ENCODE measurements around the gene CLEC18B.
"Not testable (repeated sequence)": the region's sequence is repeated elsewhere in the genome, so short reads cannot be mapped to it uniquely, and the experiment has no call there.

Gene CLEC18B

DNA sequence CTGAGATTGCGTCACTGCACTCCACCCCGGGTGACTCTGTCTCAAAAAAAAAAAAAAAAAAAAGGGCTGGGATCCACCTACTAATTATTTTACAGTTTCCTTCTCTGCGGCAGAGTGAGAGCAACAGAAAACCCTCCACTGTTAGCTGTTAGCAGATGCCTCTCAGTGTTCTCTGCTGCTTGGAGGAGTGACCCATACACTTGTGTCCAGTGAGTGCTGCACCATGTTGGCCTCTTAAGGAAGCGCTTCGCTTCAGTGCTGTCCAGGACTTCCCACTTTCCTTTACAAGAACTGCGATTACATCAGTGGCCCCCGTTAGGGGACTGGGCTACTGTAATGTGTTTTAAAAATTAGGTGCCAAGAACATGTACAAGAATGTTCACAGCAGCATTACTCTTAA, 18.4 kb upstream of the CLEC18B start:
- no peak overlapping the region for H3K4me3 ChIP-seq (ENCODE audit: low read length)
- H3K36me3 ChIP-seq (ENCODE audit: insufficient read depth, low read length): 0 out of 2 replicates have a peak, but pooled peaks cover 9% of the 10 kb centered on the region
- no peak overlapping the region for H3K9ac ChIP-seq (ENCODE audit: low read depth, low read length)
- H3K9me3 ChIP-seq (ENCODE audit: insufficient read depth, low read depth, low read length): no peaks in the 10 kb centered on the region
- no peaks in the 10 kb centered on the region for H3K27me3 ChIP-seq (ENCODE audit: insufficient read depth, low read length)
- 96% methylated on average over 7 of the region's 7 CpGs for WGBS
- no peak overlapping the region for H3K27ac ChIP-seq (ENCODE audit: low read depth, low read length)
- no peaks in the 10 kb centered on the region for H3K4me1 ChIP-seq (ENCODE audit: insufficient read depth, low read length)

DNA sequence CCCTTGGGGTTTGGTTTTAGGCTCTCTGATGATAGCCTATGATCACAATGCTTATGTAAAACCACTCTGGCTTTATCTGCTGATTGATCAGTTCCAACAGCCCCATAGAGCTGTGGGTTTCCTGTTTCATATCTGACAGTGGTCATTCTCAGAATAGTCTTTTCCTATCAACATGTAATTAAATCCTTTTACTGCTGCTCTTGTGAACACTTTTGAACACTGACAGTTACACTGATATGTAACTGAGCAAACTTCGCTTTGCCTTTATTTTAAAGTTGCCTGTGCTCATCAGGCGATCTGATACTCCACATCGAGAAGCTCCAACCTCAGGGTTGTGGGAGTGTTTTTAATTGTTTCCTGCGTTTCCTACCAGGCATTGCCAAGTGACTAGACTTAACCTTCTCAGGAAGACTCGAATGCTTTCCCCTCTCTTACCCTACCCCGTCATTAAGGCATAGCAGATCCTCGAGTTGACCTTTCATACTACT, 17.3 kb upstream of the CLEC18B start:
- H3K4me1 ChIP-seq (ENCODE audit: insufficient read depth, low read length): no peaks in the 10 kb centered on the region
- no peaks in the 10 kb centered on the region for H3K27me3 ChIP-seq (ENCODE audit: insufficient read depth, low read length)
- H3K27ac ChIP-seq (ENCODE audit: low read depth, low read length): no peak overlapping the region
- no peak overlapping the region for H3K9ac ChIP-seq (ENCODE audit: low read depth, low read length)
- no peak overlapping the region for H3K4me3 ChIP-seq (ENCODE audit: low read length)
- WGBS: 96% methylated on average over 7 of the region's 7 CpGs
- H3K36me3 ChIP-seq (ENCODE audit: insufficient read depth, low read length): 0 out of 2 replicates have a peak, but pooled peaks cover 9% of the 10 kb centered on the region
- H3K9me3 ChIP-seq (ENCODE audit: insufficient read depth, low read depth, low read length): no peaks in the 10 kb centered on the region

DNA sequence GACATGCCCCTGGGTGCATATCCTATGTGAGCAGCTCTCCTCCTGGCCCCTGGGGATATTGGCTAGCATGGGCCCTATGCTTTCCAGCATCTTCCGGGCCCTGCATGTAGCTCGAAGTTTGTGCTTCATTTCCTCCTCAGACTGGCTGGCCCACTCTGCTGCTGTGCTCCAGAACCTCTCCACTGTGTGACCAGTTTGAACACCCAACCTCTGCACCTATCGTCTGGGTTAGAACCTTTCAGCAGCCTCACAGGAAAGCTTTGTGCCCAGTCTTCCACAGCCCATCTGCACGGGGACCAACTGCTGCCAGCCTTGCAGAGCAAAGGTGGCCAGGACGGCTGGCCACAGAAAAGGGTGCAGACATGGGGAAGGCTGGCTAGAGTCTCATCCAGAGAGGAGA, 10.2 kb upstream of the CLEC18B start:
- no peak overlapping the region for H3K27ac ChIP-seq (ENCODE audit: low read depth, low read length)
- no peaks in the 10 kb centered on the region for H3K27me3 ChIP-seq (ENCODE audit: insufficient read depth, low read length)
- H3K9ac ChIP-seq (ENCODE audit: low read depth, low read length): no peak overlapping the region
- no peak overlapping the region for H3K4me3 ChIP-seq (ENCODE audit: low read length)
- no peaks in the 10 kb centered on the region for H3K9me3 ChIP-seq (ENCODE audit: insufficient read depth, low read depth, low read length)
- 94% methylated on average over 5 of the region's 5 CpGs for WGBS
- H3K4me1 ChIP-seq (ENCODE audit: insufficient read depth, low read length): no peaks in the 10 kb centered on the region
- no peaks in the 10 kb centered on the region for H3K36me3 ChIP-seq (ENCODE audit: insufficient read depth, low read length)

GRCh38 chr16:74430036-74430712, 8.9 kb upstream of the CLEC18B start:
- WGBS: 46% methylated on average over 12 of the region's 13 CpGs
- not testable (repeated sequence) for H3K27ac ChIP-seq (ENCODE audit: low read depth, low read length); H3K4me3 ChIP-seq (ENCODE audit: low read length); H3K36me3 ChIP-seq (ENCODE audit: insufficient read depth, low read length); H3K9me3 ChIP-seq (ENCODE audit: insufficient read depth, low read depth, low read length); H3K4me1 ChIP-seq (ENCODE audit: insufficient read depth, low read length); H3K9ac ChIP-seq (ENCODE audit: low read depth, low read length); H3K27me3 ChIP-seq (ENCODE audit: insufficient read depth, low read length)

GRCh38 chr16:74428493-74428892, 7.2 kb upstream of the CLEC18B start:
- no CpG with 5 or more reads among the region's 8 CpGs for WGBS
- not testable (repeated sequence) for H3K4me1 ChIP-seq (ENCODE audit: insufficient read depth, low read length)

DNA sequence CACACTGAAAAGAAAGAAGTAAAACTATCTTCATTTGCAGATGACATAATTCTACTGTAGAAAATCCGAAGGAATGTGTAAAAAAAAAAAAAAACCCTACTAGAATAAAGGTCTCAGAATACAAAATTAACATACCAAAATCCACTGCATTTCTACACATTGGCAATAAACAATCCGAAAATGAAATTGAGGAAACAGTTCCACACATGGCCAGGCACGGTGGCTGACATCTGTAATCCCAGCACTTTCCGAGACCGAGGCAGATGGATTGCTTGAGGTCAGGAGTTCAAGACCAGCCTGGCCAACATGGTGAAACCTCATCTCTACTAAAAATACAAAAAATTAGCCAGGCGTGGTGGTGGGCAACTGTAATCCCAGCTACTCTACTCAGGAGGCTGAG, 4.5 kb upstream of the CLEC18B start:
- 95% methylated on average over 4 of the region's 6 CpGs for WGBS
- H3K27me3 ChIP-seq (ENCODE audit: insufficient read depth, low read length); H3K4me3 ChIP-seq (ENCODE audit: low read length): not testable (repeated sequence)

More at GRCh38 chr16:74428493-74428892, 7.2 kb upstream of the CLEC18B start:
- H3K27me3 ChIP-seq (ENCODE audit: insufficient read depth, low read length); H3K27ac ChIP-seq (ENCODE audit: low read depth, low read length); H3K4me3 ChIP-seq (ENCODE audit: low read length); H3K9me3 ChIP-seq (ENCODE audit: insufficient read depth, low read depth, low read length); H3K9ac ChIP-seq (ENCODE audit: low read depth, low read length); H3K36me3 ChIP-seq (ENCODE audit: insufficient read depth, low read length): not testable (repeated sequence)

GRCh38 chr16:74423721-74424120, 2.4 kb upstream of the CLEC18B start:
- not testable (repeated sequence) for H3K36me3 ChIP-seq (ENCODE audit: insufficient read depth, low read length); H3K9ac ChIP-seq (ENCODE audit: low read depth, low read length); H3K27ac ChIP-seq (ENCODE audit: low read depth, low read length); H3K9me3 ChIP-seq (ENCODE audit: insufficient read depth, low read depth, low read length); H3K4me3 ChIP-seq (ENCODE audit: low read length); H3K27me3 ChIP-seq (ENCODE audit: insufficient read depth, low read length); H3K4me1 ChIP-seq (ENCODE audit: insufficient read depth, low read length)
- 76% methylated on average over 4 of the region's 4 CpGs for WGBS

More for the DNA sequence above, 4.5 kb upstream of the CLEC18B start:
- H3K36me3 ChIP-seq (ENCODE audit: insufficient read depth, low read length); H3K4me1 ChIP-seq (ENCODE audit: insufficient read depth, low read length); H3K9me3 ChIP-seq (ENCODE audit: insufficient read depth, low read depth, low read length); H3K27ac ChIP-seq (ENCODE audit: low read depth, low read length); H3K9ac ChIP-seq (ENCODE audit: low read depth, low read length): not testable (repeated sequence)

DNA sequence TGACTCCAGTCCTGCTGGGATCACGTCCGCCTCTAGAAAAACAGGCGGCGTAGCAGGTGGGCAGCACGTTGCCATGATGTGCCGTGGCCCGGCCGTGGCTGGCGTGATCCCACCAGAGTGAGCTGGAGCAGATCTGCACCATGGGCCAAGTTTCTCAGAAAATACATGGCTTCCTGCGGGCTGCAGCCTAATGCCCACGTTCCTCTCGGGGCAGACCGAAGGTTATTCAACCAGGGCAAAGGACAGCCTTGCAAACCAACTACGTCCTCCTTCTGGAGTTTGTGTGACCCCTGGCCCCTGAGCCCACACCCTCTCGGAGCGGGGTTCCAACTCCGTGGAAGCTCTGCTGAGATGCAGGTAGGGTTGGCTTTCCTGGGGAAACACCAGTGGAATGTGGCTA, 808 bp upstream of the CLEC18B start:
- H3K4me3 ChIP-seq (ENCODE audit: low read length); H3K9me3 ChIP-seq (ENCODE audit: insufficient read depth, low read depth, low read length); H3K36me3 ChIP-seq (ENCODE audit: insufficient read depth, low read length); H3K9ac ChIP-seq (ENCODE audit: low read depth, low read length); H3K4me1 ChIP-seq (ENCODE audit: insufficient read depth, low read length); H3K27me3 ChIP-seq (ENCODE audit: insufficient read depth, low read length); H3K27ac ChIP-seq (ENCODE audit: low read depth, low read length): not testable (repeated sequence)
- WGBS: 95% methylated on average over 5 of the region's 17 CpGs

- not testable (repeated sequence) for H3K27me3 ChIP-seq (ENCODE audit: insufficient read depth, low read length); H3K27ac ChIP-seq (ENCODE audit: low read depth, low read length); H3K4me3 ChIP-seq (ENCODE audit: low read length); H3K4me1 ChIP-seq (ENCODE audit: insufficient read depth, low read length); H3K9me3 ChIP-seq (ENCODE audit: insufficient read depth, low read depth, low read length); H3K36me3 ChIP-seq (ENCODE audit: insufficient read depth, low read length); H3K9ac ChIP-seq (ENCODE audit: low read depth, low read length)
- WGBS: 87% methylated on average over 4 of the region's 16 CpGs
Observed at GRCh38 chr16:74421482-74421785, 156 bp upstream of the CLEC18B start.

DNA sequence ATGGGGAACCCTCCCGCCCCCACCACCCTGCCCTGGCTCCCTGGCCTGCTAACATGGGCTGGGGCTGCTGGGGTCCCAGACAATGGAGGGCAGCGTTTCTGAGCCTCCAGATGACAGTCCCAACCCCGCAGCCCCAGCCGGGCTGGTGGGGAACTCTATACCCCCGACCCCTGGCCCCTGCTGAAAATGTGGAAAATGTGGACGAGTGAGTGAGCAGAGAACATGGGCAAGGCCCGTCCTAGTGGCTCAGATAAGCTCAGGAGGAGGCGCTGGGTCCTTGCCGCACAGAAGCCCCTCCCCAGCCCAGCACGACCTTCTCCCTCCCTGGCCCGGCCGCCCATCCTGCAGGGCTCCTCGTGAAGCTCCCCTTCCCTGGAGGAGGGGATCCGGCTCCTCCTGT, 1.5 kb downstream of the CLEC18B start:
- H3K4me1 ChIP-seq (ENCODE audit: insufficient read depth, low read length); H3K27me3 ChIP-seq (ENCODE audit: insufficient read depth, low read length): not testable (repeated sequence)
- WGBS: 84% methylated on average over 5 of the region's 14 CpGs

DNA sequence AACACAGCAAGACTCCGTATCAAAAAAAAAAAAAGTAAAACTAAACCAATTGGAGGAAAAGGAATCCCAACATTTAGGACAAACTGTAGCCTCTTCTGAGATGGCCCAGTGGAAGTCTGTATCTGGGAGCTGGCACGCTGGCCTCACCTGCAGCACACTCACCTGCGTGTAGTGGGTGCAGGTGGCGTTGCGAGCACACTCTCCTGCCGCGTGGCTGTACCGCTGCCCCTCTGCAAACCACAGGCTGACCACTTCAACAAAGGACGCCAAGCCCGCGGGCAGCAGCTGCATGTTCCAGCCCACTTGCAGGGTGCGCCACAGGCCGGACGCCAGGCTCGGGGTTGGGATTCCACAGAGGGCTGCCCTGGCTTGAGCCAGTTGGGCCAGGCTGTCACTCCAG, 3.4 kb downstream of the CLEC18B start:
- H3K9ac ChIP-seq (ENCODE audit: low read depth, low read length); H3K4me3 ChIP-seq (ENCODE audit: low read length); H3K9me3 ChIP-seq (ENCODE audit: insufficient read depth, low read depth, low read length); H3K4me1 ChIP-seq (ENCODE audit: insufficient read depth, low read length); H3K27me3 ChIP-seq (ENCODE audit: insufficient read depth, low read length); H3K27ac ChIP-seq (ENCODE audit: low read depth, low read length); H3K36me3 ChIP-seq (ENCODE audit: insufficient read depth, low read length): not testable (repeated sequence)
- WGBS: 97% methylated on average over 7 of the region's 15 CpGs

More for the DNA sequence above, 1.5 kb downstream of the CLEC18B start:
- not testable (repeated sequence) for H3K9me3 ChIP-seq (ENCODE audit: insufficient read depth, low read depth, low read length); H3K36me3 ChIP-seq (ENCODE audit: insufficient read depth, low read length); H3K27ac ChIP-seq (ENCODE audit: low read depth, low read length); H3K4me3 ChIP-seq (ENCODE audit: low read length); H3K9ac ChIP-seq (ENCODE audit: low read depth, low read length)

DNA sequence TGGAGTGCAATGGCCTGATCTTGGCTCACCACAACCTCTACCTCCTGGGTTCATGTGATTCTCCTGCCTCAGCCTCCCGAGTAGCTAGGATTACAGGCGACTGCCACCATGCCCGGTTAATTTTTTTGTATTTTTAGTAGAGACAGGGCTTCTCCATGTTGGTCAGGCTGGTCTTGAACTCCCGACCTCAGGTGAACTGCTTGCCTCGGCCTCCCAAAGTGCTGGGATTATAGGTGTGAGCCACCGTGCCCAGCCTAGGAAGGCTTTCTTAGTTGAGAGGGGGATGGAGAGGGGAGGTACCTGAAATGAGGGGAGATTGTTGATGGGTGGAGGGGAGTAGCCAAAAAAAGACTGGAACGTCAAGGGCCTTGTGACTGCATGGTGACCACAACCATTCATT, 7.4 kb downstream of the CLEC18B start:
- 89% methylated on average over 7 of the region's 7 CpGs for WGBS
- not testable (repeated sequence) for H3K4me1 ChIP-seq (ENCODE audit: insufficient read depth, low read length); H3K4me3 ChIP-seq (ENCODE audit: low read length); H3K9me3 ChIP-seq (ENCODE audit: insufficient read depth, low read depth, low read length); H3K9ac ChIP-seq (ENCODE audit: low read depth, low read length); H3K27ac ChIP-seq (ENCODE audit: low read depth, low read length); H3K36me3 ChIP-seq (ENCODE audit: insufficient read depth, low read length); H3K27me3 ChIP-seq (ENCODE audit: insufficient read depth, low read length)

Measured in HUES64 (cell line).